GM23248 (cell line): ENCODE data around the gene NDUFAF5. TPM values are rescaled to one million over a fixed set of nuclear protein-coding genes. Genes with fewer than 3 reads are reported as not detected.

Experiments used
- DNase-seq: peaks from one replicate; pipeline ENCODE4 v3.0.0-alpha.2; 2015
- H2AFZ ChIP-seq: fragments of 200-600 bp; sonication (generic); 2 replicates; pipeline ENCODE4 v1.6.1; 2016; ENCODE audit warnings: antibody characterized with exemption
- H3F3A ChIP-seq: fragments of 200-600 bp; sonication (generic); 2 replicates; pipeline ENCODE4 v1.6.1; 2016; ENCODE audit warnings: mild to moderate bottlenecking, antibody characterized with exemption, mixed run types; ENCODE audit not compliant: insufficient read depth
- H3K27ac ChIP-seq: fragments of 200-600 bp; sonication (generic); 2 replicates; pipeline ENCODE4 v1.5.1; 2016; ENCODE audit warnings: mild to moderate bottlenecking
- H3K27me3 ChIP-seq: fragments of 200-600 bp; sonication (generic); replicated peaks from 2 replicates; pipeline ENCODE4 v1.6.1; 2016; ENCODE audit warnings: mild to moderate bottlenecking; ENCODE audit not compliant: insufficient read depth
- H3K36me3 ChIP-seq: fragments of 200-600 bp; sonication (generic); 2 replicates; pipeline ENCODE4 v1.6.1; 2016; ENCODE audit warnings: low read depth, mild to moderate bottlenecking
- H3K4me1 ChIP-seq: fragments of 200-600 bp; sonication (generic); 2 replicates; pipeline ENCODE4 v1.6.1; 2016; ENCODE audit warnings: mild to moderate bottlenecking; ENCODE audit not compliant: insufficient read depth
- H3K4me2 ChIP-seq: fragments of 200-600 bp; sonication (generic); one replicate; pipeline ENCODE4 v1.6.1; 2016; ENCODE audit warnings: mild to moderate bottlenecking; ENCODE audit not compliant: unreplicated experiment
- H3K4me3 ChIP-seq: fragments of 200-600 bp; sonication (generic); 2 replicates; pipeline ENCODE4 v1.5.1; 2016; ENCODE audit warnings: mild to moderate bottlenecking
- H3K79me2 ChIP-seq: fragments of 200-600 bp; sonication (generic); 2 replicates; pipeline ENCODE4 v1.6.1; 2016; ENCODE audit warnings: mild to moderate bottlenecking; ENCODE audit not compliant: insufficient read depth
- H3K9ac ChIP-seq: fragments of 200-600 bp; sonication (generic); 2 replicates; pipeline ENCODE4 v1.6.1; 2016; ENCODE audit warnings: mild to moderate bottlenecking
- H3K9me2 ChIP-seq: fragments of 200-600 bp; sonication (generic); 2 replicates; pipeline ENCODE4 v1.6.1; 2016; ENCODE audit warnings: mixed run types, mild to moderate bottlenecking, moderate library complexity; ENCODE audit not compliant: insufficient read depth
- H3K9me3 ChIP-seq: fragments of 200-600 bp; sonication (generic); one replicate; pipeline ENCODE4 v1.6.1; 2017; ENCODE audit warnings: low read depth
- H4K20me1 ChIP-seq: fragments of 200-600 bp; sonication (generic); 2 replicates; pipeline ENCODE4 v1.6.0; 2016; ENCODE audit not compliant: insufficient read depth
- EZH2 ChIP-seq: fragments of 200-600 bp; sonication (generic); IDR thresholded peaks from 2 replicates; pipeline ENCODE4 v1.6.1; 2018; ENCODE audit warnings: antibody characterized with exemption, mild to moderate bottlenecking; ENCODE audit not compliant: insufficient read depth, poor library complexity, severe bottlenecking
- EZH2phosphoT487 ChIP-seq: fragments of 200-600 bp; sonication (generic); IDR thresholded peaks from 2 replicates; pipeline ENCODE4 v1.6.1; 2018; ENCODE audit warnings: antibody characterized with exemption, moderate library complexity, mild to moderate bottlenecking, low read depth; ENCODE audit not compliant: insufficient read depth
- WGBS, 2 experiments: methylation state at CpG; one replicate each; pipeline ENCODE4 v1.1.6; 2015 to 2017; ENCODE audit warnings: low lambda C conversion rate in 2 of 2, low coverage in 1 of 2; ENCODE audit errors: missing lambda C conversion rate in 2 of 2; 5-methylcytosine and 5-hydroxymethylcytosine counted together
- in situ Hi-C: fragments of 300-500 bp; cut with MboI; formaldehyde crosslinking; loops from 2 replicates; pipeline ENCODE4 v1.15.0; 2020
- polyA plus RNA-seq: library from polyadenylated mRNA; unstranded; fragments of >200 nt; fragmentation: Nextera tagmentation; extraction: Ambion mirVana; gene quantifications from 2 replicates; pipeline ENCODE4 v1.2.1, GENCODE V29; 2016
- total RNA-seq: library from RNA; depleted of rRNA; stranded (reverse); fragments of >200 nt; shearing (Covaris generic); gene quantifications from 2 replicates; pipeline ENCODE4 v1.2.3, GENCODE V29; 2014

NDUFAF5 gene
- total and polyA plus RNA-seq, 2 experiments from 2014 or later, result 5.3 to 16.2 TPM

GRCh38 chr20:13855613-13856012 lies 70.8 kb downstream of the NDUFAF5 start:
- H3K4me3 ChIP-seq, result no peak overlapping the region
- TF ChIP-seq EZH2phosphoT487 (no peak), EZH2 (no peak)
- H3K9me2 ChIP-seq, result no peaks in the 10 kb centered on the region
- H2AFZ ChIP-seq, result no peak overlapping the region
- H3K9ac ChIP-seq, result no peak overlapping the region
- no peaks in the 10 kb centered on the region for H3K9me3 ChIP-seq
- 95 to 98% methylated on average over 4 of the region's 4 CpGs for WGBS, 2 experiments
- no peaks in the 10 kb centered on the region for H4K20me1 ChIP-seq
- no peak overlapping the region for H3K27ac ChIP-seq
- in situ Hi-C loops, result no loop called here
- no peak for DNase-seq
- H3F3A ChIP-seq, result 0 out of 2 replicates have a peak, but pooled peaks cover 2% of the 10 kb centered on the region
- no peaks in the 10 kb centered on the region for H3K79me2 ChIP-seq
- peaks cover 36% of the 10 kb centered on the region for H3K4me1 ChIP-seq
- no peaks in the 10 kb centered on the region for H3K36me3 ChIP-seq
- no peak overlapping the region for H3K4me2 ChIP-seq
- H3K27me3 ChIP-seq, result no peaks in the 10 kb centered on the region

DNA sequence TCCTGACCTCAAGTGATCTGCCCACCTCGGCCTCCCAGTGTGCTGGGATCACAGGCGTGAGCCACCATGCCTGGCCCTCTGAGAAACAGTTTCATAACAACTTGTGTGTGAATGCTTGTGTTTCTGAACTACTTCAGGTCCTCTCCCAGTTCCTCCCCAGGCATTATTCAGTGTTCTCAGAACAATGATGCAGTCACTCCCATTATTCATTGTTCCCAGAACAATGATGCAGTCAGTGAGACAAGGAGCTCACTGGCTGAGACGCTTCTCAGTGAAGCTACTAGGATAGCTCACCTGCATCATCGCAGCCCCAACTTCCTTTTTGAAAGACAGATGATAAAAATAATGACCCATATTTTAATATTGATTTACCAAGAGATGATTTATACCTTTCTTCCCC lies 71.5 kb downstream of the NDUFAF5 start:
- in situ Hi-C loops, result no loop called here
- Histone ChIP-seq H3K27me3 (no peaks in the 10 kb centered on the region), H3K36me3 (no peaks in the 10 kb centered on the region), H2AFZ (no peak overlapping the region), H3K9ac (no peak overlapping the region), H3K4me2 (no peak overlapping the region), H4K20me1 (no peaks in the 10 kb centered on the region), H3K27ac (no peak overlapping the region), H3K9me3 (no peaks in the 10 kb centered on the region), H3F3A (0 out of 2 replicates have a peak, but pooled peaks cover 2% of the 10 kb centered on the region), H3K9me2 (no peaks in the 10 kb centered on the region), H3K4me1 (peaks cover 34% of the 10 kb centered on the region), H3K79me2 (no peaks in the 10 kb centered on the region), H3K4me3 (no peak overlapping the region)
- WGBS, 2 experiments, result 91 to 94% methylated on average over 4 of the region's 4 CpGs
- TF ChIP-seq EZH2 (no peak), EZH2phosphoT487 (no peak)
- DNase-seq, result peak; percentile 54

GRCh38 chr20:13857304-13857703 lies 72.5 kb downstream of the NDUFAF5 start:
- 67% methylated on average over 3 of the region's 3 CpGs for WGBS, 2 experiments
- DNase-seq, result peak; percentile 30
- peaks cover 25% of the 10 kb centered on the region for H3K4me1 ChIP-seq
- H3K36me3 ChIP-seq, result no peaks in the 10 kb centered on the region
- H3K4me3 ChIP-seq, result no peak overlapping the region
- H3K27me3 ChIP-seq, result no peaks in the 10 kb centered on the region
- no peak overlapping the region for H2AFZ ChIP-seq
- no peak for TF ChIP-seq EZH2phosphoT487
- no peak for TF ChIP-seq EZH2
- no peak overlapping the region for H3K27ac ChIP-seq
- H3K79me2 ChIP-seq, result no peaks in the 10 kb centered on the region
- H3K9me3 ChIP-seq, result no peaks in the 10 kb centered on the region
- no peaks in the 10 kb centered on the region for H3K9me2 ChIP-seq
- H4K20me1 ChIP-seq, result no peaks in the 10 kb centered on the region
- in situ Hi-C loops, result no loop called here
- H3K9ac ChIP-seq, result no peak overlapping the region
- H3F3A ChIP-seq, result no peaks in the 10 kb centered on the region
- H3K4me2 ChIP-seq, result no peak overlapping the region

DNA sequence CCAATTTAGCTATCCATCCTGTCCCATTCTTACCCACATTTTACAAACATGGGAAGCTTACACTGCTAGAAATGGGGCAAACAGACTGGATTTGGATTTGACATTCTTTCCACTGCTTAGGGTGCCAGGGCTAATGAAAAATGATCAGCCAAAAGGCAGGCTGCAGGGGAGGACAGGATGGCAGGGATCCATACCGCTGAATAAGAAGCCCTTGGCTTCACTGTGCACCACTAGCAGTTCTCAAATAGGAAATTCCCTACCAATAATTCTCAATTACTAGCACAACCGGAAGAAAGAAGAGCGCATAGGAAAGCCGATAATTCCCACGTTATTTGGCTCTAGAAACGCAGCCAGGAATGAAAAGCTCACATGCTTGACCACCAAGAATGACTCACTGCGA lies 73.1 kb downstream of the NDUFAF5 start:
- H3K9ac ChIP-seq, result no peak overlapping the region
- in situ Hi-C loops, result no loop called here
- H3K4me2 ChIP-seq, result no peak overlapping the region
- H4K20me1 ChIP-seq, result no peaks in the 10 kb centered on the region
- no peaks in the 10 kb centered on the region for H3K27me3 ChIP-seq
- WGBS, 2 experiments, result 20% methylated on average over 7 of the region's 7 CpGs
- peak; percentile 55 for DNase-seq
- H3K9me3 ChIP-seq, result no peaks in the 10 kb centered on the region
- no peaks in the 10 kb centered on the region for H3K79me2 ChIP-seq
- H2AFZ ChIP-seq, result no peak overlapping the region
- TF ChIP-seq EZH2phosphoT487 (no peak), EZH2 (no peak)
- H3K4me1 ChIP-seq, result peaks cover 22% of the 10 kb centered on the region
- no peaks in the 10 kb centered on the region for H3K36me3 ChIP-seq
- no peak overlapping the region for H3K27ac ChIP-seq
- H3F3A ChIP-seq, result no peaks in the 10 kb centered on the region
- H3K4me3 ChIP-seq, result no peak overlapping the region
- H3K9me2 ChIP-seq, result no peaks in the 10 kb centered on the region

- Histone ChIP-seq H2AFZ (no peak overlapping the region), H4K20me1 (no peaks in the 10 kb centered on the region), H3K27me3 (no peaks in the 10 kb centered on the region), H3K4me2 (no peak overlapping the region), H3K36me3 (no peaks in the 10 kb centered on the region), H3K4me3 (no peak overlapping the region), H3K9me3 (no peaks in the 10 kb centered on the region), H3K79me2 (no peaks in the 10 kb centered on the region), H3K27ac (no peak overlapping the region), H3K9ac (no peak overlapping the region), H3F3A (no peaks in the 10 kb centered on the region), H3K4me1 (peaks cover 27% of the 10 kb centered on the region), H3K9me2 (no peaks in the 10 kb centered on the region)
- peak; percentile 67 for DNase-seq
- in situ Hi-C loops, result no loop called here
- WGBS, 2 experiments, result 90% methylated on average over 5 of the region's 5 CpGs
- no peak for TF ChIP-seq EZH2phosphoT487
- TF ChIP-seq EZH2, result no peak
Observed at GRCh38 chr20:13858439-13858838, 73.6 kb downstream of the NDUFAF5 start.
